GM12891 (cell line): ENCODE results near the gene IGFALS.

Experiments used
- POLR2A ChIP-seq: IDR thresholded peaks from 2 replicates; pipeline ENCODE4 v1.6.1; 2011; ENCODE audit warnings: low read depth, low read length, control low read depth
- SPI1 ChIP-seq: IDR thresholded peaks from 2 replicates; pipeline ENCODE4 v1.6.1; 2011; ENCODE audit warnings: low read depth, low read length, control low read depth

DNA sequence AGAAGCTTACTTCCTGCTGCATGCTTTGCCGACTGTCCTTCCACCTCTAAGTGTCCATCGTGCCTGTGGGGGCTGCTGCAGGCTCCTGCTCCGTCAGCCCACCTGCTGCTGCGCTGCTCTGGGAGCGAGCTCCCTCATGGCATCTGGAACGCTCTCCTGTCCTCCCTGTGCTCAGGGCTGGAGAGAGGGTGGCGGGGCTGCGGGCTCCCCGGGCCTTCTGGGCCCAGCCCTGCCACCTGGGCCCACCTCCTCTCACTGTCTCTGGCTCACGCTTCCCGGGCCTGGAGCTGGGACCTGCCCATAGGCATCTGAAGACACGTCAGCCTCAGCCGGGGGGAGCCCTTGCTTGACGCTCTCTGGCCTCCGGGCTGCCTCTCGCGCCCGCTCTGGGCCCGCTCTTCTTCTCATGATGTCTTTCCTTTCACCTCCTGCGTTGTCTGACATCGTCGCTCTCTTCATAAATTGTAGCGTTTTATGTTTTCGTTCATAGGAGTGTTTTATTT is 49.1 kb downstream of the IGFALS start:
- TF ChIP-seq POLR2A = no peak
- no peak for TF ChIP-seq SPI1
